ENCODE data around the gene HYAL2.

- no peak for TF ChIP-seq TAF1 (IDR thresholded peaks at IDR 0.05; ENCODE audit: borderline replicate concordance, insufficient read depth, low read length)
- no peak for TF ChIP-seq POLR2AphosphoS5 (IDR thresholded peaks at IDR 0.05; ENCODE audit: low read depth, low read length)
- TF ChIP-seq, protein P1, sequence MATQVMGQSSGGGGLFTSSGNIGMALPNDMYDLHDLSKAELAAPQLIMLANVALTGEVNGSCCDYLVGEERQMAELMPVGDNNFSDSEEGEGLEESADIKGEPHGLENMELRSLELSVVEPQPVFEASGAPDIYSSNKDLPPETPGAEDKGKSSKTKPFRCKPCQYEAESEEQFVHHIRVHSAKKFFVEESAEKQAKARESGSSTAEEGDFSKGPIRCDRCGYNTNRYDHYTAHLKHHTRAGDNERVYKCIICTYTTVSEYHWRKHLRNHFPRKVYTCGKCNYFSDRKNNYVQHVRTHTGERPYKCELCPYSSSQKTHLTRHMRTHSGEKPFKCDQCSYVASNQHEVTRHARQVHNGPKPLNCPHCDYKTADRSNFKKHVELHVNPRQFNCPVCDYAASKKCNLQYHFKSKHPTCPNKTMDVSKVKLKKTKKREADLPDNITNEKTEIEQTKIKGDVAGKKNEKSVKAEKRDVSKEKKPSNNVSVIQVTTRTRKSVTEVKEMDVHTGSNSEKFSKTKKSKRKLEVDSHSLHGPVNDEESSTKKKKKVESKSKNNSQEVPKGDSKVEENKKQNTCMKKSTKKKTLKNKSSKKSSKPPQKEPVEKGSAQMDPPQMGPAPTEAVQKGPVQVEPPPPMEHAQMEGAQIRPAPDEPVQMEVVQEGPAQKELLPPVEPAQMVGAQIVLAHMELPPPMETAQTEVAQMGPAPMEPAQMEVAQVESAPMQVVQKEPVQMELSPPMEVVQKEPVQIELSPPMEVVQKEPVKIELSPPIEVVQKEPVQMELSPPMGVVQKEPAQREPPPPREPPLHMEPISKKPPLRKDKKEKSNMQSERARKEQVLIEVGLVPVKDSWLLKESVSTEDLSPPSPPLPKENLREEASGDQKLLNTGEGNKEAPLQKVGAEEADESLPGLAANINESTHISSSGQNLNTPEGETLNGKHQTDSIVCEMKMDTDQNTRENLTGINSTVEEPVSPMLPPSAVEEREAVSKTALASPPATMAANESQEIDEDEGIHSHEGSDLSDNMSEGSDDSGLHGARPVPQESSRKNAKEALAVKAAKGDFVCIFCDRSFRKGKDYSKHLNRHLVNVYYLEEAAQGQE (IDR thresholded peaks at IDR 0.05; ENCODE audit: insufficient read depth in 1 of 2, low read depth in 2 of 2, low read length in 2 of 2), result no peak
Measured at GRCh38 chr3:50369012-50369670, 46.6 kb upstream of the HYAL2 start.
